22Rv1 (cell line): Measurements from ENCODE around the gene SERTAD3.

Experiments used
- ZFX ChIP-seq: fragments of 450-650 bp; IDR thresholded peaks from 2 replicates; pipeline ENCODE4 v1.6.1; 2017; ENCODE audit warnings: antibody characterized with exemption, borderline replicate concordance
- TF ChIP-seq, protein P1 (sequence below): fragments of 450-650 bp; IDR thresholded peaks from 2 replicates; pipeline ENCODE4 v1.5.1; 2017; ENCODE audit warnings: mild to moderate bottlenecking

DNA sequence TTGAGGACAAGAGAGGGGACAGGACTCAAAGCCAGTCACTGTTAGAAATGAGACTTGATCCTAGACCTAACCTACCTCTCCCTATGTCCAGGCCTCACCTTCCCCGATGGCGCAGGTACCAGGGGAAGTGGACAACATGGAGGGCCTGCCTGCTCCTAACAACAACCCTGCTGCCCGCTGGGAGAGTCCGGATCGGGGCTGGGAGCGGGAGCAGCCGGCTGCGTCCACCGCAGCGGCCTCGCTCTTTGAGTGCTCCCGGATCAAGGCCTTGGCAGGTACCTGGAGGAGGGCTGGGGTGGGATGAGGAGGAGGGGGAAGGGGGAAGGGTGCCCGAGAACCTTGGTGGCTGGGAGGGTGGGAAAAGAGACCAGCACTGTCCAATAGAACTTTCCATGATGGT, 28.4 kb upstream of the SERTAD3 start:
- TF ChIP-seq, protein P1, sequence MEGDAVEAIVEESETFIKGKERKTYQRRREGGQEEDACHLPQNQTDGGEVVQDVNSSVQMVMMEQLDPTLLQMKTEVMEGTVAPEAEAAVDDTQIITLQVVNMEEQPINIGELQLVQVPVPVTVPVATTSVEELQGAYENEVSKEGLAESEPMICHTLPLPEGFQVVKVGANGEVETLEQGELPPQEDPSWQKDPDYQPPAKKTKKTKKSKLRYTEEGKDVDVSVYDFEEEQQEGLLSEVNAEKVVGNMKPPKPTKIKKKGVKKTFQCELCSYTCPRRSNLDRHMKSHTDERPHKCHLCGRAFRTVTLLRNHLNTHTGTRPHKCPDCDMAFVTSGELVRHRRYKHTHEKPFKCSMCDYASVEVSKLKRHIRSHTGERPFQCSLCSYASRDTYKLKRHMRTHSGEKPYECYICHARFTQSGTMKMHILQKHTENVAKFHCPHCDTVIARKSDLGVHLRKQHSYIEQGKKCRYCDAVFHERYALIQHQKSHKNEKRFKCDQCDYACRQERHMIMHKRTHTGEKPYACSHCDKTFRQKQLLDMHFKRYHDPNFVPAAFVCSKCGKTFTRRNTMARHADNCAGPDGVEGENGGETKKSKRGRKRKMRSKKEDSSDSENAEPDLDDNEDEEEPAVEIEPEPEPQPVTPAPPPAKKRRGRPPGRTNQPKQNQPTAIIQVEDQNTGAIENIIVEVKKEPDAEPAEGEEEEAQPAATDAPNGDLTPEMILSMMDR, result no peak
- no peak for TF ChIP-seq ZFX
